Mesendoderm (in vitro differentiated cells): ENCODE results near the gene KANSL1. TPM values are rescaled to one million over a fixed set of nuclear protein-coding genes. Genes with fewer than 3 reads are reported as not detected.

Experiments
- DNase-seq: peaks from one replicate; pipeline ENCODE4 v3.0.0; 2013
- H2AK5ac ChIP-seq: 2 replicates; pipeline ENCODE4 v1.6.1; 2013; ENCODE audit warnings: low read length, inconsistent platforms
- H2BK120ac ChIP-seq: 2 replicates; pipeline ENCODE4 v1.6.1; 2013; ENCODE audit warnings: low read depth, mild to moderate bottlenecking, low read length, moderate library complexity, mixed read lengths
- H2BK15ac ChIP-seq: replicated peaks from 2 replicates; pipeline ENCODE4 v1.6.1; 2013; ENCODE audit warnings: low read depth, mild to moderate bottlenecking, moderate library complexity
- H2BK5ac ChIP-seq: 2 replicates; pipeline ENCODE4 v1.6.1; 2013; ENCODE audit warnings: low read length, inconsistent platforms
- H3K18ac ChIP-seq: 2 replicates; pipeline ENCODE4 v1.6.1; 2013; ENCODE audit warnings: mild to moderate bottlenecking, low read length, mixed read lengths
- H3K23ac ChIP-seq: one replicate; pipeline ENCODE4 v1.6.1; 2013; ENCODE audit warnings: low read length
- H3K27ac ChIP-seq: 2 replicates; pipeline ENCODE4 v1.5.1; 2013; ENCODE audit warnings: low read depth, mild to moderate bottlenecking, inconsistent platforms, low read length, moderate library complexity
- H3K27me3 ChIP-seq: 2 replicates; pipeline ENCODE4 v1.6.1; 2013; ENCODE audit warnings: low read length, control low read depth, mild to moderate bottlenecking, inconsistent platforms; ENCODE audit not compliant: insufficient read depth, poor library complexity
- H3K36me3 ChIP-seq: 2 replicates; pipeline ENCODE4 v1.6.1; 2013; ENCODE audit warnings: low read length, inconsistent platforms; ENCODE audit not compliant: control insufficient read depth, insufficient read depth
- H3K4ac ChIP-seq: one replicate; pipeline ENCODE4 v1.6.1; 2013; ENCODE audit warnings: low read depth, mild to moderate bottlenecking, low read length, moderate library complexity
- H3K4me1 ChIP-seq: 2 replicates; pipeline ENCODE4 v1.6.1; 2013; ENCODE audit warnings: low read depth, low read length, inconsistent platforms; ENCODE audit not compliant: control insufficient read depth
- H3K4me2 ChIP-seq: 2 replicates; pipeline ENCODE4 v1.6.1; 2013; ENCODE audit warnings: low read length
- H3K4me3 ChIP-seq: 2 replicates; pipeline ENCODE4 v1.5.1; 2013; ENCODE audit warnings: mild to moderate bottlenecking, low read length
- H3K56ac ChIP-seq: one replicate; pipeline ENCODE4 v1.6.1; 2013; ENCODE audit warnings: low read length
- H3K79me1 ChIP-seq: 2 replicates; pipeline ENCODE4 v1.6.1; 2013; ENCODE audit warnings: low read length, inconsistent platforms
- H3K79me2 ChIP-seq: 2 replicates; pipeline ENCODE4 v1.6.1; 2013; ENCODE audit warnings: mild to moderate bottlenecking, low read length; ENCODE audit not compliant: control insufficient read depth, insufficient read depth
- H3K9ac ChIP-seq: 2 replicates; pipeline ENCODE4 v1.6.1; 2013; ENCODE audit warnings: low read length, inconsistent platforms
- H4K5ac ChIP-seq: one replicate; pipeline ENCODE4 v1.6.1; 2013; ENCODE audit warnings: low read length
- H4K8ac ChIP-seq: one replicate; pipeline ENCODE4 v1.6.1; 2013; ENCODE audit warnings: low read depth, mild to moderate bottlenecking, control low read depth, low read length, moderate library complexity
- WGBS: extraction: QIAGEN DNeasy Blood & Tissue Kit; methylation state at CpG from one replicate; pipeline ENCODE4 v1.1.7; 2013; ENCODE audit warnings: low lambda C conversion rate, missing lambda C conversion rate; ENCODE audit not compliant: insufficient coverage; ENCODE audit errors: extremely low coverage; 5-methylcytosine and 5-hydroxymethylcytosine counted together
- small RNA-seq: library from polyadenylated mRNA; stranded (forward); fragments of <200 nt; extraction: miRNeasy Mini kit (QIAGEN cat#:217004); gene quantifications from one replicate; pipeline ENCODE3, GENCODE V24; 2013; ENCODE audit not compliant: insufficient read depth

The KANSL1 gene

DNA sequence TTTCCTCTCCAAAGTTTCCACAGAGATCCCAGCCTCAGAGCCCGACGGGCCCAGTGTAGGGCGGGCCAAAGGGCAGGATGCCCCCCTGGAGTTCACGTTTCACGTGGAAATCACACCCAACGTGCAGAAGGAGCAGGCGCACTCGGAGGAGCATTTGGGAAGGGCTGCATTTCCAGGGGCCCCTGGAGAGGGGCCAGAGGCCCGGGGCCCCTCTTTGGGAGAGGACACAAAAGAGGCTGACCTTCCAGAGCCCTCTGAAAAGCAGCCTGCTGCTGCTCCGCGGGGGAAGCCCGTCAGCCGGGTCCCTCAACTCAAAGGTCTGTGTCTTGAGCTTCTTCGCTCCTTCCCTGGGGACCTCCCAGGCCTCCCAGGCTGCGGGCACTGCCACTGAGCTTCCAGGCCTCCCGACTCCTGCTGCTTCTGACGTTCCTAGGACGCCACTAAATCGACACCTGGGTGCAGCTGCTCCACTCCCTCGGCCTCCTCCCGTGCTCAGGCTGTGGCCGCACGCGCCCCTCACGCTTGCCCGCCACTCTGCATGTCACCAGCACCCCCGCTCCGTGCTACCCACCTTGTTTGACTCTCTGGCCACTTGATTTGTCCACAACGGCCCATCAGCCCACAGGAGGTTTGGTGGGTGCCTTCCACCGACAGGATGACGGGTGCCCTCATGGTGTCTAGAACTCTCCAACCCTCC is 209.5 kb downstream of the KANSL1 start:
- Histone ChIP-seq H3K4me3 (no peak overlapping the region), H4K8ac (no peak overlapping the region), H2BK120ac (no peak overlapping the region), H3K56ac (no peak overlapping the region), H2AK5ac (no peak overlapping the region), H3K36me3 (no peaks in the 10 kb centered on the region), H3K4me2 (no peak overlapping the region), H2BK5ac (no peak overlapping the region), H4K5ac (no peak overlapping the region), H3K9ac (no peak overlapping the region), H2BK15ac (no peak overlapping the region), H3K4ac (no peak overlapping the region), H3K79me1 (no peaks in the 10 kb centered on the region), H3K4me1 (no peaks in the 10 kb centered on the region), H3K18ac (no peak overlapping the region), H3K23ac (no peak overlapping the region), H3K27ac (no peak overlapping the region), H3K27me3 (no peaks in the 10 kb centered on the region), H3K79me2 (no peaks in the 10 kb centered on the region)
- no CpG with 5 or more reads among the region's 31 CpGs for WGBS
- no peak for DNase-seq

DNA sequence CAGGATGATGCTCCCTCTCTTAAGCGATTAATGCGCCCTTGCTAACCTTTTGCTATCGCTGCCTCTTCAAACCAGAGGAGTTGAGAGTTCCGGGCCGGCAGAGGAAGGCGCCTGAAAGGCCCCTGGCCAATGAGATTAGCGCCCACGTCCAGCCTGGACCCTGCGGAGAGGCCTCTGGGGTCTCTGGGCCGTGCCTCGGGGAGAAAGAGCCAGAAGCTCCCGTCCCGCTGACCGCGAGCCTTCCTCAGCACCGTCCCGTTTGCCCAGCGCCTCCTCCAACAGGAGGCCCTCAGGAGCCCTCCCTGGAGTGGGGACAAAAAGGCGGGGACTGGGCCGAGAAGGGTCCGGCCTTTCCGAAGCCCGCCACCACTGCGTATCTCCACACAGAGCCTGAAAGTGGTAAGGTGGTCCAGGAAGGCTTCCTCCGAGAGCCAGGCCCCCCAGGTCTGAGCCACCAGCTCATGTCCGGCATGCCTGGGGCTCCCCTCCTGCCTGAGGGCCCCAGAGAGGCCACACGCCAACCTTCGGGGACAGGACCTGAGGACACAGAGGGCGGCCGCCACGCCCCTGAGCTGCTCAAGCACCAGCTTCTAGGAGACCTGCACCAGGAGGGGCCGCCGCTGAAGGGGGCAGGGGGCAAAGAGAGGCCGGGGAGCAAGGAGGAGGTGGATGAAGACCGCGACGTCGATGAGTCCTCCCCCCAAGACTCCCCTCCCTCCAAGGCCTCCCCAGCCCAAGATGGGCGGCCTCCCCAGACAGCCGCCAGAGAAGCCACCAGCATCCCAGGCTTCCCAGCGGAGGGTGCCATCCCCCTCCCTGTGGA is 210.2 kb downstream of the KANSL1 start:
- Histone ChIP-seq H3K4me2 (no peak overlapping the region), H2AK5ac (no peak overlapping the region), H2BK15ac (no peak overlapping the region), H3K27ac (no peak overlapping the region), H3K79me2 (no peaks in the 10 kb centered on the region), H3K4me1 (no peaks in the 10 kb centered on the region), H4K5ac (no peak overlapping the region), H3K79me1 (no peaks in the 10 kb centered on the region), H3K56ac (no peak overlapping the region), H4K8ac (no peak overlapping the region), H3K23ac (no peak overlapping the region), H3K36me3 (no peaks in the 10 kb centered on the region), H3K18ac (no peak overlapping the region), H2BK5ac (no peak overlapping the region), H3K4me3 (no peak overlapping the region), H3K27me3 (no peaks in the 10 kb centered on the region), H3K4ac (no peak overlapping the region), H3K9ac (no peak overlapping the region), H2BK120ac (no peak overlapping the region)
- WGBS, result no CpG with 5 or more reads among the region's 41 CpGs
- DNase-seq, result no peak

DNA sequence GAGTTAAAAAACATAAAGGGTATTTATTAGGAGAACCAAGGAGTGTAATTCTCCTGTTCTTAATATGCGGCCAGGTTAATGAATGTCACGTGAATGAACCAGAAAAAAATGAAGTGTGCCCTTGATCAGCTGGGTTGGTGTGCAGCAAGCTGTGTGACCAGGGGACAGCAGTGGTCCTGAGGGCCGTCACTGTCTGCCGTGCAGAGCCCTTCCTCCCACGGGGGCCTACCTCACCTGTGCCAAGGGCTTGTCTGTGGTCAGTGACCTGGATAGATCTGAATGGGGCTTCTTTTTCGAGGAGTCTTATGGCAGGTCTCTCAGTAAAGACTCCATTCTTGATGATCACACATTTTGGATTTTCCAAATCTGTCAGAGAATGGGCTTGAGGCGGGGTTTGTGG is 211.9 kb downstream of the KANSL1 start:
- H2AK5ac ChIP-seq, result no peak overlapping the region
- H3K9ac ChIP-seq, result no peak overlapping the region
- peaks cover 2% of the 10 kb centered on the region for H3K4me1 ChIP-seq
- H3K4ac ChIP-seq, result no peak overlapping the region
- H3K18ac ChIP-seq, result no peak overlapping the region
- no CpG with 5 or more reads among the region's 7 CpGs for WGBS
- DNase-seq, result no peak
- H3K27ac ChIP-seq, result no peak overlapping the region
- no peak overlapping the region for H4K5ac ChIP-seq
- no peak overlapping the region for H3K4me2 ChIP-seq
- no peak overlapping the region for H4K8ac ChIP-seq
- H2BK5ac ChIP-seq, result no peak overlapping the region
- H3K79me1 ChIP-seq, result no peaks in the 10 kb centered on the region
- no peak overlapping the region for H3K4me3 ChIP-seq
- H3K23ac ChIP-seq, result no peak overlapping the region
- no peaks in the 10 kb centered on the region for H3K36me3 ChIP-seq
- no peak overlapping the region for H2BK120ac ChIP-seq
- H2BK15ac ChIP-seq, result no peak overlapping the region
- H3K79me2 ChIP-seq, result no peaks in the 10 kb centered on the region
- H3K27me3 ChIP-seq, result no peaks in the 10 kb centered on the region
- no peak overlapping the region for H3K56ac ChIP-seq

DNA sequence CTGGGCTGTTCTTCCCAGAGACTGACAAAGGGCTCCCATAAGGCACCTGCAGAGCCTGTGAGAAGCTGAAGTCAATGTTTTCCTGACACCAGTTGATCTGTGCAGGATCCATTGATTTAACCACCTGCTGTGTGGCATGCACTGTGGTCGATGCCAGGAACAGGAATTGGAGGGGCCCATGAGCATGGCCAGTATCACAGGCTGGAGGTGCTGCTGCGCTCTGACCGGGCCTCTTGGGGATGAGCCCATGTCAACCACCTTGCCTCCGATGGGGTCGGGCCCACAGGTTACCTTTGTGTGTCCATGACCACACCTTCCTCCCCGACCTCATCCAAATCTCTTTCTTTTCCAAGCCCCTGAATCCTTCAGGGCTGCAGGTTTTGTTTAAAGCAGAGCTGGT is 212.4 kb downstream of the KANSL1 start:
- no peak overlapping the region for H4K8ac ChIP-seq
- no peaks in the 10 kb centered on the region for H3K36me3 ChIP-seq
- H2AK5ac ChIP-seq, result no peak overlapping the region
- no peak overlapping the region for H3K18ac ChIP-seq
- DNase-seq, result no peak
- no peak overlapping the region for H2BK120ac ChIP-seq
- no peaks in the 10 kb centered on the region for H3K79me2 ChIP-seq
- H4K5ac ChIP-seq, result no peak overlapping the region
- no peak overlapping the region for H2BK5ac ChIP-seq
- no peak overlapping the region for H2BK15ac ChIP-seq
- no peak overlapping the region for H3K4me2 ChIP-seq
- no peak overlapping the region for H3K27ac ChIP-seq
- H3K9ac ChIP-seq, result no peak overlapping the region
- H3K56ac ChIP-seq, result no peak overlapping the region
- H3K27me3 ChIP-seq, result no peaks in the 10 kb centered on the region
- no peak overlapping the region for H3K23ac ChIP-seq
- no peaks in the 10 kb centered on the region for H3K79me1 ChIP-seq
- WGBS, result no CpG with 5 or more reads among the region's 6 CpGs
- no peak overlapping the region for H3K4ac ChIP-seq
- H3K4me3 ChIP-seq, result no peak overlapping the region
- H3K4me1 ChIP-seq, result peaks cover 2% of the 10 kb centered on the region

Small RNA genes within 50 kb of the gene (small RNA-seq; reads per million reads assigned to genes)
- not detected for gene RF00019
